Measurements from ENCODE around the gene TRIP10. TPM values are rescaled to one million over a fixed set of nuclear protein-coding genes. Genes with fewer than 3 reads are reported as not detected.

Gene TRIP10
- total and polyA plus RNA-seq, 4 donors = 3.4 to 9.9 (median 7.4) TPM

DNA sequence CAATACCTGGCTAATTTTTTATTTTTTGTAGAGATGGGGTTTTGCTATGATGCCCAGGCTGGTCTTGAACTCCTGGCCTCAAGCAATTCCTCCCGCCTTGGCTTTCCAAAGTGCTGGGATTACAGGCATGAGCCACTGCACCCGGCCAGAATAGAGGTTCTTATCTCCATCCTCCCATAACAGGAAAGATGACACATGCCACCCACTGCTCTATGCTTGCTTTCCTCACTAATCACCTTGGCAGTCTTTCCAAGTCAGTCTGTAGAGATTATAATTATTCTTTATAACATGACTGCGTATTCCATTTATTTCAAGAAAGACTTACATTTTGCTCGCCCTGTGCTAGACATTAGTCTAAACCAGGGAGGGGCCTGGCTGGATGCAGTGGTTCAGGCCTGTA lies 39.7 kb downstream of the TRIP10 start:
- DNase-seq (ENCODE audit: low spot score) = no peak
- no peaks in the 10 kb centered on the region for H3K9me3 ChIP-seq (ENCODE audit: control insufficient read depth in 4 of 4, low read length in 3 of 4)
- 84% methylated on average over 4 of the region's 4 CpGs for WGBS
- H3K4me3 ChIP-seq (ENCODE audit: low read depth in 1 of 3, low read length in 3 of 3) = no peak overlapping the region
- TF ChIP-seq SP1 (IDR thresholded peaks at IDR 0.05) (no peak), ATF3 (IDR thresholded peaks at IDR 0.05) (no peak), GABPA (IDR thresholded peaks at IDR 0.05 in 1 of 2, conservative IDR thresholded peaks at IDR 0.05 in 1 of 2) (no peak), ZBTB33 (IDR thresholded peaks at IDR 0.05) (no peak), MAX (IDR thresholded peaks at IDR 0.05) (no peak), RXRA (IDR thresholded peaks at IDR 0.05) (no peak), JUND (IDR thresholded peaks at IDR 0.05) (no peak), YY1 (IDR thresholded peaks at IDR 0.05) (no peak)
- TF ChIP-seq, protein P1, sequence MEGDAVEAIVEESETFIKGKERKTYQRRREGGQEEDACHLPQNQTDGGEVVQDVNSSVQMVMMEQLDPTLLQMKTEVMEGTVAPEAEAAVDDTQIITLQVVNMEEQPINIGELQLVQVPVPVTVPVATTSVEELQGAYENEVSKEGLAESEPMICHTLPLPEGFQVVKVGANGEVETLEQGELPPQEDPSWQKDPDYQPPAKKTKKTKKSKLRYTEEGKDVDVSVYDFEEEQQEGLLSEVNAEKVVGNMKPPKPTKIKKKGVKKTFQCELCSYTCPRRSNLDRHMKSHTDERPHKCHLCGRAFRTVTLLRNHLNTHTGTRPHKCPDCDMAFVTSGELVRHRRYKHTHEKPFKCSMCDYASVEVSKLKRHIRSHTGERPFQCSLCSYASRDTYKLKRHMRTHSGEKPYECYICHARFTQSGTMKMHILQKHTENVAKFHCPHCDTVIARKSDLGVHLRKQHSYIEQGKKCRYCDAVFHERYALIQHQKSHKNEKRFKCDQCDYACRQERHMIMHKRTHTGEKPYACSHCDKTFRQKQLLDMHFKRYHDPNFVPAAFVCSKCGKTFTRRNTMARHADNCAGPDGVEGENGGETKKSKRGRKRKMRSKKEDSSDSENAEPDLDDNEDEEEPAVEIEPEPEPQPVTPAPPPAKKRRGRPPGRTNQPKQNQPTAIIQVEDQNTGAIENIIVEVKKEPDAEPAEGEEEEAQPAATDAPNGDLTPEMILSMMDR (IDR thresholded peaks at IDR 0.05; ENCODE audit: low read depth, low read length, missing input control) = no peak
- H3K27me3 ChIP-seq (ENCODE audit: control insufficient read depth in 4 of 4, insufficient read depth in 4 of 4, low read length in 3 of 4) = no peaks in the 10 kb centered on the region
- peaks cover 0 to 3% (median 0%) of the 10 kb centered on the region in 4 donors for H3K4me1 ChIP-seq (ENCODE audit: control insufficient read depth in 4 of 4, insufficient read depth in 4 of 4, low read length in 3 of 4)
- no peak overlapping the region for H3K9ac ChIP-seq (ENCODE audit: low read depth in 1 of 2, low read length in 2 of 2)
- no peaks in the 10 kb centered on the region for H3K36me3 ChIP-seq (ENCODE audit: control insufficient read depth in 4 of 4, insufficient read depth in 3 of 4, low read depth in 1 of 4, low read length in 3 of 4)
- no peak overlapping the region for H3K27ac ChIP-seq (ENCODE audit: low read depth in 1 of 2, low read length in 2 of 2)

DNA sequence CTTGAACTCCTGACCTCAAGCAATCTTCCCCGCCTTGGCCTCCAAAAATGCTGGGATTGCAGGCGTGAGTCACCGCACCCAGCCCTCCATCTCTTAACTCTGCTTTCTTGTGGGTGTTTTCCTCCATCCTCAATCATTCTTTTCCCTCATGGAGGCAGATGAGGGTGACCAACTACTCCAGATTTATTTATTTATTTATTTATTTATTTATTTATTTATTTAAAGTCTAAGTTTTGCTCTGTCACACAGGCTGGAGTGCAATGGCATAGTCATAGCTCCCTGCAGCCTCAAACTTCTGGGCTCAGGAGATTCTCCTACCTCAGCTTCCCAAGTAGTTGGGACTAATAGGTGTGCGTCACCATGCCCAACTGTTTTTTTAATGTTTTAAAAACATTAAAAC lies 47.9 kb downstream of the TRIP10 start:
- TF ChIP-seq HNF4G (IDR thresholded peaks at IDR 0.05) (no peak), FOXA2 (IDR thresholded peaks at IDR 0.05) (no peak), YY1 (IDR thresholded peaks at IDR 0.05) (no peak), FOXA1 (IDR thresholded peaks at IDR 0.05) (no peak), RAD21 (IDR thresholded peaks at IDR 0.05) (no peak), MAX (IDR thresholded peaks at IDR 0.05) (no peak), JUND (IDR thresholded peaks at IDR 0.05) (no peak)
- TF ChIP-seq, protein P1 (IDR thresholded peaks at IDR 0.05; ENCODE audit: low read depth, low read length, missing input control) = no peak
- TF ChIP-seq, protein P2, sequence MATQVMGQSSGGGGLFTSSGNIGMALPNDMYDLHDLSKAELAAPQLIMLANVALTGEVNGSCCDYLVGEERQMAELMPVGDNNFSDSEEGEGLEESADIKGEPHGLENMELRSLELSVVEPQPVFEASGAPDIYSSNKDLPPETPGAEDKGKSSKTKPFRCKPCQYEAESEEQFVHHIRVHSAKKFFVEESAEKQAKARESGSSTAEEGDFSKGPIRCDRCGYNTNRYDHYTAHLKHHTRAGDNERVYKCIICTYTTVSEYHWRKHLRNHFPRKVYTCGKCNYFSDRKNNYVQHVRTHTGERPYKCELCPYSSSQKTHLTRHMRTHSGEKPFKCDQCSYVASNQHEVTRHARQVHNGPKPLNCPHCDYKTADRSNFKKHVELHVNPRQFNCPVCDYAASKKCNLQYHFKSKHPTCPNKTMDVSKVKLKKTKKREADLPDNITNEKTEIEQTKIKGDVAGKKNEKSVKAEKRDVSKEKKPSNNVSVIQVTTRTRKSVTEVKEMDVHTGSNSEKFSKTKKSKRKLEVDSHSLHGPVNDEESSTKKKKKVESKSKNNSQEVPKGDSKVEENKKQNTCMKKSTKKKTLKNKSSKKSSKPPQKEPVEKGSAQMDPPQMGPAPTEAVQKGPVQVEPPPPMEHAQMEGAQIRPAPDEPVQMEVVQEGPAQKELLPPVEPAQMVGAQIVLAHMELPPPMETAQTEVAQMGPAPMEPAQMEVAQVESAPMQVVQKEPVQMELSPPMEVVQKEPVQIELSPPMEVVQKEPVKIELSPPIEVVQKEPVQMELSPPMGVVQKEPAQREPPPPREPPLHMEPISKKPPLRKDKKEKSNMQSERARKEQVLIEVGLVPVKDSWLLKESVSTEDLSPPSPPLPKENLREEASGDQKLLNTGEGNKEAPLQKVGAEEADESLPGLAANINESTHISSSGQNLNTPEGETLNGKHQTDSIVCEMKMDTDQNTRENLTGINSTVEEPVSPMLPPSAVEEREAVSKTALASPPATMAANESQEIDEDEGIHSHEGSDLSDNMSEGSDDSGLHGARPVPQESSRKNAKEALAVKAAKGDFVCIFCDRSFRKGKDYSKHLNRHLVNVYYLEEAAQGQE (IDR thresholded peaks at IDR 0.05) = no peak
- DNase-seq (ENCODE audit: low spot score) = no peak
- Histone ChIP-seq H3K9me3 (ENCODE audit: control insufficient read depth in 4 of 4, low read length in 3 of 4) (no peaks in the 10 kb centered on the region), H3K4me1 (ENCODE audit: control insufficient read depth in 4 of 4, insufficient read depth in 4 of 4, low read length in 3 of 4) (no peaks in the 10 kb centered on the region), H3K36me3 (ENCODE audit: control insufficient read depth in 4 of 4, insufficient read depth in 3 of 4, low read depth in 1 of 4, low read length in 3 of 4) (no peaks in the 10 kb centered on the region), H3K9ac (ENCODE audit: low read depth in 1 of 2, low read length in 2 of 2) (no peak overlapping the region), H3K27me3 (ENCODE audit: control insufficient read depth in 4 of 4, insufficient read depth in 4 of 4, low read length in 3 of 4) (peaks cover 0 to 2% (median 0%) of the 10 kb centered on the region in 4 donors), H3K4me3 (ENCODE audit: low read depth in 1 of 3, low read length in 3 of 3) (no peak overlapping the region), H3K27ac (ENCODE audit: low read depth in 1 of 2, low read length in 2 of 2) (no peak overlapping the region)
- 77% methylated on average over 4 of the region's 4 CpGs for WGBS
